CD1c-positive myeloid dendritic cell (primary cell): ENCODE measurements around the gene ZBTB20.
"Not testable (repeated sequence)": the region's sequence is repeated elsewhere in the genome, so short reads cannot be mapped to it uniquely, and the experiment has no call there.

ENCODE experiments used
- DNase-seq: peaks from one replicate; pipeline ENCODE4 v3.0.0-alpha.2; 2016; ENCODE audit errors: extremely low spot score

ZBTB20 gene

DNA sequence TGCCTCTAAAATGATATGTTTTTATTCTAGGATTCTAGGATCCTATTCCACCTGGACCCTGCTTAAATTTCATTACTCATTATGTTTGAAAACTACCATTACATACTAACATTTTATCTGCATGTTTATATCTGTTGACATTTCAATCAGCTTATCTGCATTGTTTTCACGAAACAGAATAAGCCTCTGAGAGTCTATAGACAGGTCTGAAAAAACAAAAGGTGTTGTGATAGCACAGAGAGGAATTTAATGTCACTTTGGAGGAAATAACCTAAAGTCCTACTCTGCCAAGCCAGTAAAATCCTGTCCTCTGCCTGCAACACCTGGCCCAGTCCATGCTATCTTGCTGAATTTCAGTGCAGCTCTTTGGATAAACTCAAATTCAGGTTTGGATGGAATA lies 315.2 kb downstream of the ZBTB20 start:
- no peak for DNase-seq

GRCh38 chr3:114830652-114831051 lies 316.4 kb downstream of the ZBTB20 start:
- no peak for DNase-seq

GRCh38 chr3:114829783-114830182 lies 317.3 kb downstream of the ZBTB20 start:
- no peak for DNase-seq

GRCh38 chr3:114827495-114827894 lies 319.6 kb downstream of the ZBTB20 start:
- DNase-seq = peak; percentile 68

DNA sequence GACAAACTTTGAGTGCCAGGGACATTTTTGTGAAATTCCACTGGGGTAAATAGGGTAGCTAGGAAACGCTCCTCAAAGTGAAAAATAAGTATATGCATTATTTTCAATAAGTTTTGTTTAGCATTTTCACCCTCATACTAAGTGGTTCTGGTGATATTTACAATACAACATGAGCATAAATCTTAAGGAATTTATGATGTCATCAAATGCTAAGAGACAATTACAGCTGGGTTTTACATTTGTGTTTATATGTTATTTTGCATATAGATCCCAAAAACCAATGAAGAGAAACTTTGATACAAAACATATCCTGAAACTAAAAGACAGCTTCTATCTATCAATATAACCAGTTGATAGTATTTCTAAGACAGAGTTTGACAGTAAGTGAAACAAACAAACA lies 323.1 kb downstream of the ZBTB20 start:
- DNase-seq = no peak

DNA sequence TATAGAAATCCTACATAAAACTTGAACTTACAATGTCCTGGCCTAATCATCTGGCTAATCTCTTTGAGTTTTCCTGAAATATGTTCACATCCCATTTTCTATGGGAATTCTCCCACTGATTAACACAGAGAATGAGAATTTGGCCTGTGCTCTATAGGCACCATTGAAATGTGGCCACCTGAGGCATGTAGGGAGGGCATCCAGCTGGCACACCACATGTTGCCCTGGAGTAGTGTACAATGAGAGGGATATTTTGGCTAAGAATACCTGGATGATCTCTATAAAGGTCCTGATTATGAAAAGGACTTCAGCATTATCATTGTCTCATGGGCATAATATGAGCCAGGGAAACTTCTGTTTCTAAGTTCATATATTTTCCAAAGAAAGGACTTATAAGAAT lies 324.0 kb downstream of the ZBTB20 start:
- DNase-seq = no peak

DNA sequence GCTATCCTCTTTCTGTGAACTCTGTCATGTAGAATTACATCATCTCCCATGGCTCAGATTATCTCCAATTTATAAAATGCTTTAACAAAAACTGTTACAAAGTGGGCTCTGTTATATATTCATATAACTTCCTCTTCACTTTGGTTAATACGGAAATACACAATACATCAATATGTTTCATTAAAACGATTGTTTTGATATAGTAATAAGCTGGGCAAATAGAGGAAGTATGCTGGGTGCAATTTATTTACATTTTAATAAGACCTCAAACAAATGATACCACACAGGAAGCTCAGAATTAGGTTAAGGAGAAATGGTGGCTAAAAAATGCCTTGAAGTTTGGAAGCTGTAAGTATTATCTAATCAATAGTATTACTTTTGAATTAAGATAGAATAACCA lies 331.0 kb downstream of the ZBTB20 start:
- no peak for DNase-seq

DNA sequence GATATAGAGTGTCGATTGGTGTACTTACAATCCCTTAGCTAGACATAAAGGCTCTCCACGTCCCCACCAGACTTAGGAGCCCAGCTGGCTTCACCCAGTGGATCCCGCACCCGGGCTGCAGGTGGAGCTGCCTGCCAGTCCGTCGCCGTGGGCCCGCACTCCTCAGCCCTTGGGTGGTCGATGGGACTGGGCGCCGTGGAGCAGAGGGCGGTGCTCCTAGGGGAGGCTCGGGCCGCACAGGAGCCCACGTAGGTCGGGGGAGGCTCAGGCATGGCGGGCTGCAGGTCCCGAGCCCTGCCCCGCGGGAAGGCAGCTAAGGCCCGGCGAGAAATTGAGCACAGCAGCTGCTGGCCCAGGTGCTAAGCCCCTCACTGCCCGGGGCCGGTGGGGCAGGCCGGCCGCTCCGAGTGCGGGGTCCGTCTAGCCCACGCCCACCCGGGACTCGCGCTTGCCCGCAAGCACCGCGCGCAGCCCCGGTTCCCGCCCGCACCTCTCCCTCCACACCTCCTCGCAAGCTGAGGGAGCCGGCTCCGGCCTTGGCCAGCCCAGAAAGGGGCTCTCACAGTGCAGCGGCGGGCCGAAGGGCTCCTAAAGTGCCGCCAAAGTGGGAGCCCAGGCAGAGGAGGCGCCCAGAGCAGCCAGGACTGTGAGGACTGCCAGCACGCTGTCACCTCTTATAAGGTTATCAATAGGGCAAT lies 334.4 kb downstream of the ZBTB20 start:
- DNase-seq = not testable (repeated sequence)

DNA sequence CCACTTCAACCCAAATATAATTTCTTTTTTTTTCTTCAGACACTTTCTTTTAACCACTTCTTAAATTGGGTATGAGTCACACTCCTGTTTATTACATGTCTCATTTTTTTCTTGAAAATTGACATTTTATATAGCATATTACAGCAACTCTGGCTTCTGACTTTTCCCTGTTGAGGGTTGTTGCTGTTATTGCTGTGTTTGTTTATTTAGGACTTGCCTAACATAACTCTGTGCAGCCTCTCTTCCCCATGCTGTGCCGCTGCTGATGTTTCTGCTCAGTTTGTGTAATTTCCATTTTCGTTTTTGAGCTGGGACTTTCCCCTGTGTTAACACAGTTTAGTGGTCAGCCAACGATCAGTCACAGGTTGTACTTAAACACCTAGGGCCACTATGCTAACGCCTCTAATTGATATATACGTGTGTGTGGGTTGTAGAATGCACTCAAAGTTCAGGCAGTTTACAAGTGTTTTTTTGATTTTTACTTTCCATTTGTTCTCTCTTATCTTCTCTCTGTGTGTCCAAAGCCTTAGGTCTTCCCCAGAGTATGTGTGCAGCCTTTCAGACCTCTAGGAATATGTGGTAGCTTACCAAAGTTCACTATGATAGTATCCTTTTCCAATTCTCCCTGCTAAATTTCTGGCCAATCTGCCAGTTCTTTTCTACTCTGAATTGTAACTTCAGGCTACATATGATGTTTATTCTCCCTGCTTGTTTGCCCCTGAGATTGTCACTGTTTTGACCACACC lies 337.2 kb downstream of the ZBTB20 start:
- DNase-seq = no peak

DNA sequence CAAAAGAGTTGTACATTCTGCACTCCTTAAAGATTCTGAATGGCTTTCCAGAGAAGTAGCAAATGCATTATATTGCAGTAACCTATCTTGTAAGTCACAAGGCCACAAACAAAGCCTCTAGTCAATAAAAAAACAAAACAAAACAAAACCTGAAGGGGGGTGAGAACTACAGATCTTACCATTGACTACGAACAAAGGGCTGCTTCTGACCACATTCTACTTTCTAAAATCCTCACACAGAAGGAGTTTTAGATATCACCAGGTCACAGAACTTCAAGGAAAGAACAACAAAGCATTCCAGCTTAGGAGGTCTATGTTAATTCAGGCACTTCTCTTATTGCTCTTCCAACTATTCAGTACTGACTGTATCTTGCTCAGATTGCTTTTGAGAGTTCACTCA lies 343.0 kb downstream of the ZBTB20 start:
- DNase-seq = no peak

- no peak for DNase-seq
These were observed 343.9 kb downstream of the ZBTB20 start for GRCh38 chr3:114803042-114803695.

GRCh38 chr3:114800272-114801031 lies 346.6 kb downstream of the ZBTB20 start:
- DNase-seq = no peak

GRCh38 chr3:114799816-114800215 lies 347.3 kb downstream of the ZBTB20 start:
- no peak for DNase-seq

DNA sequence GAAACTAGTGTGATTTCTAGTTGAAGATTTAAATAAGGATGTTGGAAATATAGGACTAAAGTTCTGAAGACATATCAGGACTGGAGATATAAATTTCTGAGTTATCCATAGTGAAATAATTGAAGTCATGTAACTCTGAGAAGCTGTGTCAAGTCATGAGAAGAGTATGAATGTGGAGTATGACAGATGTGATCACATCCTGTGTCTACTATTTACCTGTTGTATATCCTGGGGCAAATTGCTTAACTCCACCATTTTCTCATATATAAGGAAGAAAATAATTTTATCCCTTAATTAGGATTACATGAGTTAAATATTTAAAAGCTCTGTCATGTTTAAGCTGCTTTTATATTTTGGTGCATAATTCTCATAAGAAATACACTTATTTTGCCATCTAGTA lies 350.3 kb downstream of the ZBTB20 start:
- DNase-seq = no peak

- DNase-seq = no peak
These were observed 352.0 kb downstream of the ZBTB20 start for GRCh38 chr3:114794894-114795630.

- no peak for DNase-seq
These were observed 354.7 kb downstream of the ZBTB20 start for GRCh38 chr3:114792159-114792918.

- no peak for DNase-seq
These were observed 356.3 kb downstream of the ZBTB20 start for GRCh38 chr3:114790752-114791151.

DNA sequence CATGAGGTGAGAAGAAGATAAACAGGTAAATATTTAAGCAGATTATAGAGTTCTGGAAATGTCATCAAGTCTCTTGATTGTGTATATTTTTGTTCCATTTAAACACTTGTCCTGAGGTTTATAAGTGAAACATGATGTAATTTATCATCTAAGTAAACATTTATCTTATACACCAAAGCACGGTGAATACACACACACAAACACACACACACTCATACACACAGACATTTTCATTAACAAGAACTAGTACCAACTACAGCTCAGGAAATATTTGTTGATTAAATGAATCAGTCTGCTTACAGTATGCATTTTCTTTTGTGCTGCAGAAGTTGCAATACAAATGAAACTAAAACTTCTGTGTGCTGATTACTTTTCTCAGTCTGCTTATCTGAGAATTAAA lies 357.3 kb downstream of the ZBTB20 start:
- DNase-seq = no peak

DNA sequence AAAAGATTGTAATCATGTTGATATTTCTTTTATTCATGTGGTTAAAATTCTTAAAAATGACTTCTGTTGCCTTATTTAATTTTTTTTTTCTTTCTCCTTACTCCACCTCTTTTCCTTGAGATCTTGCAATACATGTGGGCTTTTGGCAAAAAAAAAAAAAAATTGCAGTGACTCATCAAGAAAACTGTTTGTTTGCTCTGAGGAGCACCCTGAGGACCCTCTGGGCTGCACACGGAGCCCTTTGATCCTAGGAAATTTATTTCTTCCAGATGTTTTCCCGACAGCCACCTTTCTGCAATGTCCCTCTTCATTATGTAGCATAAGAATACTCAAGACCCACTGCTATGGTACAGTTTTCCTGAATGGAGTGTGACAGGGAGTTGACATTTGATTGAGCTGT lies 371.7 kb downstream of the ZBTB20 start:
- DNase-seq = no peak

DNA sequence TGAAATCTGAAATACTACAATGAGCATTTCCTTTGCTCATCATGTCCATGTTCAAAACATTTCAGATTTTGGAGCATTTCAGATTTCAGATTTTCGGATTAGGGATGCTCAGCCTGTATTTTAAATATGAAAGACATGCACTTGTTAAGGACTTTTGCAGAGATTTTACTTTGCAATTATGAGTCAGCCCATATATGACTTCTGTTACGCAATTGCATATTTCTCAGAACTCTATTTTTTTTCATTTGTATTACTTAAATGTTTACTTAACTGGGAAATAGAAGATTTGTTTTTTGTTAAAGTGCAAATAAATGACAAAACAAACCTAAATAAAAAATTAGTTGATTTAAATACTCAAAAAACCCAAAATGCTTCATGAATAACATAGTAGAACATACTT lies 376.2 kb downstream of the ZBTB20 start:
- DNase-seq = peak; percentile 26

- DNase-seq = no peak
These were observed 383.0 kb downstream of the ZBTB20 start for GRCh38 chr3:114764056-114764492.
